CD4-positive, alpha-beta T cell treated with Interleukin-17A for 4 hours (primary cell): ENCODE results near the gene FZD7.

Experiments
- DNase-seq: peaks from one replicate; pipeline ENCODE4 v3.0.0-alpha.2; 2020; ENCODE audit warnings: mixed read lengths

The FZD7 gene

DNA sequence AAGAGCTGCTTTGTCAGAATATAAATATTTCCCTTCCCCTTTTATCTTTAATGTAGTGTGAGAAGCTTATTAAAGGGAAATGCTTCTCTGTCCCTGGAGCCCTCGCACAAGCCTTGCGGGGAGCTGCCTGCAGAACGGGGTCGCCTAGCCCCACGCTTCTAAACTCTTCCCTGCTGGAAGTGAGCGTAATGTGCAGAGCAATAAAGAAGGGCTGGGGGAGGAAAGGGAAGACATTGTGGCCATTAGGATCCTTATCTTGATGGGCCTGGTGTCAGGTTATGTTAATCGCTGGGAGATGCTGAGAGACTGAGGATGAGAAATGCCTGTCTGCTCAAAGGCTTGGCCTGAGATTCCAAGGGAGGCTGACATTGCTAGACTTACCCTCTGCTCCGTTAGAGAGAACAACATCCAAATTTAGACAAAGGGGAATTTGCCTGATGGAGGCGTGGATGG lies 18.9 kb upstream of the FZD7 start:
- no peak for DNase-seq

GRCh38 chr2:202015471-202015870 lies 18.2 kb upstream of the FZD7 start:
- no peak for DNase-seq

- DNase-seq, result no peak
Measured at GRCh38 chr2:202016579-202017227, 17.0 kb upstream of the FZD7 start.

- no peak for DNase-seq
Measured at GRCh38 chr2:202017940-202018339, 15.7 kb upstream of the FZD7 start.

DNA sequence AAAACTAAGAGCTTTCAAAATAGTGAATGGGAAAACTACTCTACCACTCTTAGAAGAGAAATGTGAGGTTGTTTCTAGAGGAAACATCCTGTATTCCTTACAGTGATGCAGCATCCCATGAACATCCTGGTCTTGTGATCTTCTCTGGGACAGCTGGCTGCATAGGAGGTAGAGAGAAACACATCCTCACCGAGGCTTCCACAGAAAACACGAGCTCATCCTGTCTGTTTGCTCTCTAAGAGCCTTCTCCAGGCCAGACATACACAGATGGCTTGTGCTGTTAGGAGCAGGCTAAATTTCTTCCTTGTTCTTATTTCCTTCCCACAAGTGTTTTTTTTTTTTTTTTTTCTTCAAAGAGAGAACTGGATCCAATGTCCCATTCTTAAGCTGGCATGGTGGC lies 14.7 kb upstream of the FZD7 start:
- DNase-seq, result no peak

GRCh38 chr2:202019689-202020450 lies 13.8 kb upstream of the FZD7 start:
- DNase-seq, result no peak

GRCh38 chr2:202022755-202023154 lies 10.9 kb upstream of the FZD7 start:
- DNase-seq, result no peak

GRCh38 chr2:202023198-202023903 lies 10.3 kb upstream of the FZD7 start:
- DNase-seq, result no peak

DNA sequence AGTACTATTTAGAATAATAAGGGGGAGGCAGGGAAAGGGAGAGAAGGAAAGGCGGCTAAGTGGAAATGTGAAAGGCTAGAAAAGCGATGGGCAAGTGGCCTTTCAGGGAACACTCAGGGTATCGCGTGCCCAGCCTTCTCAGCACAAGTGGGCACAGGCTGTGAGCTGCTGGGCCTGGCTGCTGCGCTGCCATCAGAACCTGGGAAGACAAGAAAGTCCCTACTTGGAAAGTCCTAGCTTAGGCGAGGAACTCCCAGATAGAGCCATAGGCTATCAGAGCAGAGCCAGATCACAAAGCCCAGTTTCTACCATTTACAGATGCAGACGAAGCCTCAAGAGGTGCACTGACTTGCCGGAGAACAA lies 9.8 kb upstream of the FZD7 start:
- DNase-seq, result no peak

DNA sequence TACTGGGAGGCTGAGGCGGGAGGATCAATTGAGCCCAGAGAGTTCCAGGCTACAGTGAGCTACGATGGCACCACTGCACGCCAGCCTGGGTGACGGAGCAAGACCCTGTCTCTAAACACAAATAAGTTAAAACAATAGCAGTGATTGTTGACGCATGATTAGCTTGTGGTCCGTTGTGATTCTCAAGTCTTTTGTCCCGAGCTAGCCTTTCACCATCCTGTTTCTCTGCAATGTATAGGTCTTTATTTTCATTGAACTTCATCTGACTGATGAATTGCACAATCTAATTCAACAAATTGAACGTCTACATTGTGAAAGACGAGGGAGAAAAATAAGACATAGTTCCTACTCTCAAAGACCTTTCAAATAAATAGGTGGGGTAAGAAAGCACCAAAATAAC lies 8.8 kb upstream of the FZD7 start:
- no peak for DNase-seq

GRCh38 chr2:202025816-202026215 lies 7.8 kb upstream of the FZD7 start:
- no peak for DNase-seq

DNA sequence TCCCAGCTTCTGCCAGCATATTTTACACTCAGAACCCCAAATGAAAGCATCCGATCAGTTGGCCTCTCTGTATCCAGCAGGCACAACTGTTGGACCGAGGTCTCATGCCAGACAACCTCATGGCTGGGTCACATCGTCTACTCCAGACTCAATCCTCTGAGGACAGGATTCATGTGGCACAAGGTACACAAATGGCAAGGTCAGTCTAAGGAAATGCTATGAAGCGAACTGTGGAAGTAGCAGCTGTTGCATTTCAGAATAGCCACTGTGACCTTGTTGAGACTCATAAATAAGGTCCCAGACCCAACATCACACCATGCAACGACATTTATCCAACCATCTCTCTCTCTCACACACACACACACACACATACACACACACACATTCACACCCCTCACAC lies 7.1 kb upstream of the FZD7 start:
- no peak for DNase-seq

GRCh38 chr2:202030691-202031090 lies 3.0 kb upstream of the FZD7 start:
- DNase-seq, result no peak

DNA sequence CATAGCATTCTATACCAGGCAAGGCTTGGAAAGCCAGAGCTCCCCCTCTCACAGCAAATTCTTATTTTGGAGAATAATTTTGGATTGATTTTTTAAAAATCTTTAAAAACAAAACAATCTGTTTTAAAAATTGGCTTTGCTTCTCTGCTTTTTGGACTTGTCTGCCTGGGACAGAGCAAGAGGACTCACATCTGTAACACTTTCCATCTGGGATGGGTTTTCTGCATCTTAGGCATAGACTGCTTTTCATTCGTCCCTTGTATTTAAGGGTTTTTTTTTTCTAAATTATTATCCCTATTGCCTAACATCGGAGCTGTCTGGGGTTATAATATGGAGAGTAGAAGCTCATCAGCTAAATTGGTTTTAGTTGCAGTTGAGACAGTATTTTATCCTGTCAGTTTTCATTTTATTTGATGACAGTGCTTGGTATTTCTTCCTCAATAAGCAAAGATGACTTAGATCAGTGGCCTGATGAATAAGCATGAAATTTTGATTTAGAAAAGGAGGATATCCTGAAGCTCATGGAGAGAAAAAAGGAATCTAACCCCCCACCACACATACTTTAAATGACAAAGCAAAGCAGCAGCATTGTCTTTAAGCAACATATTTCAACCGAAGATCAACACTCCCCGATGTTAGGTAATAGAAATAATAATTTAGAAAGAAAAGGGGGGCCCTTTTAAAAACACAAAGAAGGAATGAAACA lies 2.3 kb upstream of the FZD7 start:
- no peak for DNase-seq

DNA sequence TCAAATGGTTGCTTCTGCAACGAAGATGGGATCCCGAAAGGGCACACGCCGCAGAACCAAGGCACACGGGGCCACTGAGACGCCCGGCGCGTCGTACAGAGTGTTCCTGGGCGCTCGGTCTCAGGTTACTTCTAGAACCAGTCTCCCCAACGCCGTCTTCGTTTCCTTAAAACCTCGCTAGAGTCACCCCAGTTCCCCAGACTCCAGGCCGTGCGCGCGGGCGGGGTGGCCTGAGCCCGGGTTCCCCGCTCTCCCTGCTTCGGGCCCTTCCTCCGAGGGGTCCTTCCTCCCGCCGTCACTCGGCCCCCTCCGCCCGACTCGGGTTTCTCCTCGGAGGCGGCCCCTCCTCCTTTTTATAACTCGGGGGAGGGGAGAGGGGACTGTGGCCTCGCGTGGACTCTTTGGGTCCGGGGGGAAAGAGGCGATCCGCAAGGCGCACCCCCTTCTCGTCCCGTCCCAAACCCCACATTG lies 774 bp upstream of the FZD7 start:
- DNase-seq, result peak; percentile 52

GRCh38 chr2:202034249-202035088 lies 814 bp downstream of the FZD7 start:
- DNase-seq, result peak; percentile 47

GRCh38 chr2:202035089-202035940 lies 1.7 kb downstream of the FZD7 start:
- DNase-seq, result peak; percentile 42

GRCh38 chr2:202035941-202036372 lies 2.3 kb downstream of the FZD7 start:
- no peak for DNase-seq

GRCh38 chr2:202036601-202037037 lies 3.0 kb downstream of the FZD7 start:
- no peak for DNase-seq

- no peak for DNase-seq
Measured at GRCh38 chr2:202037086-202037485, 3.4 kb downstream of the FZD7 start.
